Posterior vena cava (tissue), 2 donors: ENCODE data around the gene GARIN5A. TPM values are rescaled to one million over a fixed set of nuclear protein-coding genes. Genes with fewer than 3 reads are reported as not detected.
A peak's percentile ranks its signal among the peaks of the same experiment; 100 is the strongest.

Experiments used
- DNase-seq: peaks from one replicate; pipeline ENCODE4 v3.0.0-alpha.2; 2020; ENCODE audit warnings: low spot score
- intact Hi-C, 2 donors: fragments of 100-400 bp; cut with DNase I; formaldehyde crosslinking; loops; one replicate each; pipeline versions ENCODE4 v1.14.1 to v1.14.2; 2022 to 2023
- long read RNA-seq, 2 donors: library from polyadenylated mRNA; unstranded; transcript quantifications; one replicate each; pipeline ENCODE4 v2.0.0, GENCODE V29; 2020 to 2021
- total RNA-seq, 2 donors: library from RNA; stranded (reverse); fragmentation: NEBNext Ultra II Directional; extraction: Animal tissue kit (Norgen Biotek cat#: 25700); gene quantifications; one replicate each; pipeline ENCODE4 v1.2.1, GENCODE V29; 2021
- donor health status: DM: yes; HTN: yes; CAD: no.
- donor health status: DM: yes; HTN: yes; CAD: no.

Gene GARIN5A
- total RNA-seq: not detected
- long read RNA-seq, donor 1, partial matches to known transcripts: 0 of 1 reads
- long read RNA-seq, donor 1, other reads (novel, unspliced or antisense): 0 of 1 reads
- long read RNA-seq, donor 2, partial matches to known transcripts: 0 of 1 reads
- long read RNA-seq, donor 2, other reads (novel, unspliced or antisense): 0 of 1 reads

DNA sequence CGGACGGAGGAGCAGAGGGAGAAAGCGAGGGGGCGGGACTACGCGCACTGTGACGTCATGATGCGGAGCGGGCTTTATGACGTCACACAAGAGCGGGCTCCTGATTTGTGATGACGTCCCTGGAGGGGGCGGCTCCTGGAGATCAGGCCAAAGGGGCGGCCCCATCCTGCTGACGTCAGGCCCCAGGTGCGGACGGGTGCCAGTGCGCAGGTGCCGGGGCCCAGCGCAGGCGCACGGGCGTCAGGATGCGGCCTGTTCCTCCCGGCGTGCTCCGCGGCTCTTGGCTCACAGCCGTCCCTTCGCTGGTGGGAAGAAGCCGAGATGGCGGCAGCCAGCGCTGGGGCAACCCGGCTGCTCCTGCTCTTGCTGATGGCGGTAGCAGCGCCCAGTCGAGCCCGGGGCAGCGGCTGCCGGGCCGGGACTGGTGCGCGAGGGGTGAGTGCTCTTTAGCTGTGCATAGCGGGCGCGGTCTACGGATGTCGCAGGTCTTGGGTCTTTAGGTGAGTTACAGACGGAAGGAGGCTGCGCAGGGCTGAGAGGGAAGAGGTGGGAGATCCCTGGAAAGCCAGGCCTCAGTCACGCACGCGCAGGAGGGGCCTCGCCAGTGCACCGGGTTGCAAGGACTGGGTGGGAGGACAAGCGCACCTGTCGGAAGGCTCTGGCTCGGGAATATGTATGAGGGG, at the start of gene GARIN5A, which contains the start of gene EMC10:
Gene GARIN5A (minus strand): TSS at position 625 of the 683 bp plus-strand sequence. CDS start 460 bp downstream, at position 165.
Gene EMC10 (plus strand): TSS at position 284 of the 683 bp plus-strand sequence. CDS start 38 bp downstream, at position 322.
- intact Hi-C loops: no loop called here
- peak; percentile 97 for DNase-seq

DNA sequence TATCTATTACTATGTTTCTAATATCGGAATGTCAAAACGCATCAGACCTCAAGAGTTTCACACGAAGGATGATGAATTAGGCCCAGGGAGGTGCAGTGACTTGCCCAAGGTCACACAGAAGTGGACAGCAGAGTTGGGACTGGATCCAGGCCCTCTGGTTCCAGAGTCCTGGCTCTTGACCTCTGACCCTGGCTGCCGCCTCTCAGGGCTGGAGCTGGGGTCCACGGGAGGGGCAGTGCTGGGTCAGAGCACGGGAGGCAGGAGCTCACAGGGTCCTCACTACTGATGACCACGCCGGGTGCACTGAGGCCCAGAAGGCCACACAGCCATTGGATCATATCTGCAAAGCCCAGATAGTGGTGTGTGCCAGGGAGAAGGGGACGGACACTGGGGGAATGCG, 46.2 kb upstream of the GARIN5A start:
- no peak for DNase-seq
- intact Hi-C loops: no loop called here

DNA sequence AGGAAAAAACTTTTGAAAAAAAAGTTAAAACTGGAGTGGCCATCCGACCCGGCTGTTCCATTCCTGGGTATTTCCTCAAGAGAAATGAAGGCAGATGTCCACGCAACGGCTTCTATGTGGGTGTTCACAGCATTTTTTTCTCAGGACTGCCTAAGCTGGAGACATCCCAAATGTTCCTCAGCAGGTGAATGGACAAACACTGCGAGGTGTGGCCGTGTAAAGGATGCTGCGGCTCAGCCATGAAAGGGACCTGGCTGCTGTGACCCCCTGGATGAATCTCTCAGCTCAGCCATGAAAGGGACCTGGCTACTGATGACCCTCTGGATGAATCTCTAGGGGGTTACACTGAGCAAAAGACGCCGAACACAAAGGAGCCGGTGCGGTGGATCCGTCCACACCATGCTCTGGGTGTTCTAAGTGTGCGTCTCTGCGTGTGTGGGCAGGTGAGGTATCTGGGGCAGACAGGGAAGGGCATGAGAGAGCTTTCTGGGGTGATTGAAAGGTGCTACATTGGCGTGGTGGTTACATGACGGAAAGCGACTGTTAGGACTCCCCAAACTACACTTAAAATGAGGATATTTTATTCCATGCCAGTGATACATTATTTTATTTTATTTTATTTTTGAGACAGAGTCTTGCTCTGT, 44.3 kb upstream of the GARIN5A start:
- DNase-seq: no peak
- intact Hi-C loops: no loop called here

DNA sequence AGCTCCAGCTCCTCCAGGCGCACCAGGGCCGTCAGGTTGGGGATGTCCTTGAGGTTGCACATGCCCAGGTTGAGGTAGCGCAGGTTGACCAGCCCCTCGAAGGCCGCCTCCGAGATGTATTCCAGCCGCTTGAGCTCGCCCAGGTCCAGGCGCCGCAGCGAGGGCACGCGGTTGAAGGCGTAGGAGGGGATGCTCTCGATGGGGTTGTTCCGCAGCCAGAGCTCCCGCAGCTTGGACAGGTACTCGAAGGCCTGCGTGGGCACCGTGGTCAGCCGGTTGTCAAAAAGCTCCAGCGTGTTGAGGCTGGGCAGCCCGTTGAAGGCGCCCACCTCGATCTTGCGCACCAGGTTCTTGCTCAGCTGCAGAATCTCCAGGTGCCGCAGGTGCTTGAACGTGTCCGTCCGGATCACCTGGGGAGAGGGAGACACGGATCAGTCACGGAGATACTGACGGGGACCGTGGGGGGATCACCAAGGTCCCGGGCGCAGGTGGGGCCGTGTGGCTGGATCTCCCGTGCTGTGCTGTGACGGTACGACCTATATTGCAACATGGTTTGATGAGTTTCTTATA, 42.4 kb upstream of the GARIN5A start:
- DNase-seq: no peak
- intact Hi-C loops: no loop called here

- peak; percentile 81 for DNase-seq
- intact Hi-C loops: no loop called here
Measured at GRCh38 chr19:50518091-50519005, 41.7 kb upstream of the GARIN5A start.

- DNase-seq: no peak
- intact Hi-C loops: no loop called here
Measured at GRCh38 chr19:50517704-50518075, 41.0 kb upstream of the GARIN5A start.

DNA sequence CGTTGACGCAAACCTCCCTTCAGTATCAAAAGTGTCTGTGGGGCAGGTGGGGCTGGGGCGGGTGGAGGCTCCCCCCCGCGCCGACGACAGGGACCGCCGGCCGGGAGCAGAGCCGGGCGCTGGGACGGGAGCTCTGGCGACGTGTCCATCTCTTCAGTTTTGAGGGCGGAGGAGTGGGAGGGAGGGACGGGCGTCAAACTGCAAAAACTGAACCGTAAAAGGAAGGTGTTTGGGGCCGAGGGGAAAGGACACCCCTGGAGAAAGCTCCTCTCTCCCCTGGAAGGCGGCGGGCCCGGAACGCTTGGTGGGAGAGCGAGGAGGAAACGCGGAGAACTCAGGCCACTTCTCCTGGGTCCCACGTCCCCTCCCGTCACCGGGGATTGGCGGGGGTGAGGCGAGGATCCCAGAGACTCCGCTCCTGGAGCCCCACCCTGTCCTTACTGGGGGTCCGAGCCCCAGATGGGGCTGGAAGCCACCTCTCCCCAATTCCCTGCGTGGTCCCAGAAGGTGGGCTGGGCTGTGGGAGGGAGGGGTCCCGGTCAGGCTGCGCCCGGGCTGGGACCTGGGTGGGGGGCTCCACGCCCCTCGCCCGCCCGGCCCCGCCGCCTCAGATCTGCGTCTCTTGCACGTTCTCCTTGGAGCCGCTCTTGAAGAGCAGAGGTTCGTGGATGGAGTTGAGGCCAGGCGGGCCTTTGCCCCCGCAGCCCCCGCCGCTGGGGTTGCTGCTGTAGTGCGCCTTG, 40.5 kb upstream of the GARIN5A start:
- DNase-seq: peak; percentile 67
- intact Hi-C loops: no loop called here

GRCh38 chr19:50516456-50516855, 39.8 kb upstream of the GARIN5A start:
- peak; percentile 58 for DNase-seq
- intact Hi-C loops: no loop called here

DNA sequence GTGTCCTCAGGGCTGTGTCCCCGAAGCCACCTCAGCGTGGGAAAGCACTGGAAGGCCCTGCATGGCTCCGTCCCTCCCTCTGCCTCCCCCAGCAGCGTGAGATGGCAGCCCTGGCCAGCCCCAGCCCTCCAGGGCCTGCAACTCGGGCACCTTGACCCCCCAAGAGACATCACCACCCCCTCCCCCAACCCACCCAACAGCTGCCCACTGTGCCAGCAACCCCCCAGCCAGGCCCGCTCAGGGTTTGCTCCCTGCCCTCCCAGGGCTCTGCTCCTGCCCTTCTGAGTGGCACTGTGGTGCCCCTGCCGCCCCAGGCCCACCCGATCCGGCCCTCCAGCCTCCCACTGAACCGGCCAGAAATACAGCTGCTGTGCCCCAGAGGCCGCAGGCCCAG, 38.5 kb upstream of the GARIN5A start:
- intact Hi-C loops: no loop called here
- peak; percentile 70 for DNase-seq

DNA sequence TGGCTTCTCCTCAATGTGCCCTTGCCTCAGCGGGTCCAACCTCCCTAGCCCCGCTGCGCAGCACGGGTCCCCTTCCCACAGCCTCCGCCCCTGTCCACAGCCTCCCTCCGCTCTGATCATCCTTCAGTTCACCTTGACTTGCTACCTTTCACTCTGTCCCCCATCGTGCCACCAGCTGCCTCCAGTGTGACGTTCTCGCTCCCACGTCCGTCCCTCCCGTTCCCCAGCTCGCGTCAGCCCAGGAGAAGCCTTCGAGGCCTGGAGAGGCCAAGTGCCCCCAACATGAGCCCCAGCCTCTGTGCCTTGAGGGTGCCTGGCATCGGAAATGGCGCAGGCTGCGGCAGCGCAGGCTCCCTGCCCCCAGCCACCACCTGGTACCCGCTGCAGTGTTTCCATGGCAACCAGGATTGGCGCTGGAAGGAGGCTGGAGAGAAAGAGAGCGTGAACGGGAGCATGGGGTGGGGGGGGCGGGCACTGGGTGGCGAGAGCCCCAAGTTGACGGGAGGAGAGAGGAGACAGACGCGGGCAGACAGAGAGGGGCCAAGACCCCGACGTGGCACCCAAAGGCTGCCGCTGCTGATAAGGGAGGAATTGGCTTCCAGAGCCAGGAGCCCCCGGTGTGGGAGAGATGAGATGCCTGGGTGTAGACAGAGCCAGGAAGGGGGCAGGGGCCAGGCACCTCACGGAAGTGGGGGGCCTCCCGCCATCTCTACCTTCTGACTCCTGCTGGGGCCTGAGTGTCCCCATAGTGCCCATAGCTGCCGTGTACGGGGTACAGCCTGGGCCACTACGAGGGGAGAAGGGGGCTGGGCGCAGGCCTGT, 37.9 kb upstream of the GARIN5A start:
- intact Hi-C loops: no loop called here
- DNase-seq: peak; percentile 77

DNA sequence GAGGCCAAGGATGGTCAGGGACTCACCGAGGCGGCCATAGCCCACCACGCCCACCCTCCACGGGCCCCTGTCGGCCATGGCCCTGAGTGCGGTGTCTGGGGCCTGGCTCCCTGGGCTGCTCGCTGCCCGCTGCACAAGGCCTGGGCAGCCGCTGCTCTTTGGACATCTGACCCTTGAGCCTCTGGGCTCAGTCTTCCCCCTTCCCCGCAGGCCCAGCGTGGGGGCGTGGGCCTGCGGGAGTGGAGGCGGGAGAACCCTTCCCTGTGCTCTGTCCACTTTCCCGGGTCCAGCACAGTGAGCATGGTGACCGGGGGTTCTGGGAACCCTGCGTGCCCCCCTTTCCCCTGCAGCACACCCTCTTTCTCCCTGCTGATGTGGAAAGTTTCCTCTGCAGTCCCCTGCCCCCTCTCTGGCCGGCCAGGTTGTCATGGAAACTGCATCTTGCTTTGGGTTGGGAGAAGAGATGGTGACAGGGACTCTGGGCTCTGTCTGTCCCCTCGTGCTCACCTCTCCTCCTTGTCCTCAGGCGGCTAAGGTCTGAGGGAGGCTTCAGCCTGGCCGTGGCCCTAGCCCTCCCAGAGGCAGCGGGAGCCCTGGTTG, 37.2 kb upstream of the GARIN5A start, which contains the start of gene ASPDH:
Gene ASPDH (minus strand): TSS at position 168 of the 600 bp plus-strand sequence. CDS start 90 bp downstream, at position 78.
- DNase-seq: peak; percentile 55
- intact Hi-C loops: no loop called here

- DNase-seq: peak; percentile 66
- intact Hi-C loops: no loop called here
Measured at GRCh38 chr19:50512999-50513745, 36.5 kb upstream of the GARIN5A start.

DNA sequence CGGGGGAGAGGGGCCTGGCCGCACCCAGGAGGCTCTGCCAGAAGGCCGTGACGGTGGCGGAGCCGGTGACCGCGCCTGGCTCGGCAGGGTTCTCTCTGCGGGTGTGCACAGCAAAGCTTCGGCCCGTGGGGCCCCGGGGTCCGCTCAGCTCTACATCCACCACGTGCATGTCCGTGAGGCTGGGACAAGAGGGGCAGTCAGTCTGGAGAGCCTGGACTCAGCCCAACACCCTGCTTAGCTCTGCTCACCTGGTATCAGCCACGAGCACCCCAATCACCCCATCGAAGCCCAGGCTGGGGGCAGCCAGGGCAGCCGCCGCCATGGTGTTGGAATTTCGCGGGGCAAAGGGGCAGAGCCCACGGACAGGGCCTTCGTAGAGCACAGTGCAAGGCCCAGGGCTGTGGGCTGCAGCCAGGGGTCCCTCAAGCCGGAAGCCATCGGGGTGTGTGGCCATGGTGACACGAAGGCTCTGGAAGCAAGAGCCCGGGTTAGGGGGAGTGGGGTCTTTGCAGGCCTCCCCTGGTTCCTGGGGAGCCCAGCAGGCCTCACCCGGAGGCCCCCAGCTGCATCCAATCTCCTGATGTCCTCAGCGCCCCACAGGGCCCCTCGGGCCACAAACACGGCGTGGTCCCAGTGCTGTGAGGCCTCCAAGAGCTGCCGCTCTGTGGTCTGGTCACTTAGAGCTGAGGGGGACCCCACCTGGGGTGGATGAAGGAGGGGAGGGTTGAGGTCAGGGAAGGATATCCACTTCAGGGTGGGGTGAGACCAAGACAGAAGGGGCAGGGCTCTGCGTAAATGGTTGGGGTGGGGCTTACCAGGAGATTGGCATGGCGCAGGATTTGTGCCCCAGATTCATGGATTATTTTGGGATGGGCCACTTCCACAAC, 35.7 kb upstream of the GARIN5A start:
- intact Hi-C loops: no loop called here
- peak; percentile 83 for DNase-seq

- peak; percentile 100 for DNase-seq
- intact Hi-C loops: no loop called here
Measured at GRCh38 chr19:50511069-50511822, 34.6 kb upstream of the GARIN5A start, which contains the start of gene JOSD2. Gene JOSD2, minus strand, starts transcription at chr19:50511191. Its CDS starts 760 bp downstream, at chr19:50510431.

GRCh38 chr19:50510700-50511068, 34.0 kb upstream of the GARIN5A start:
- no peak for DNase-seq
- intact Hi-C loops: no loop called here
